Measurements from ENCODE around the gene IKZF3.

Gene IKZF3

GRCh38 chr17:39818358-39819000, 45.6 kb downstream of the IKZF3 start:
- no peak for DNase-seq (ENCODE audit: low read depth in 1 of 2, low spot score in 1 of 2)

GRCh38 chr17:39816272-39816671, 47.8 kb downstream of the IKZF3 start:
- DNase-seq (ENCODE audit: low read depth in 1 of 2, low spot score in 1 of 2), result no peak

- DNase-seq (ENCODE audit: low read depth in 1 of 2, low spot score in 1 of 2), result no peak
Measured at GRCh38 chr17:39814497-39814896, 49.6 kb downstream of the IKZF3 start.

DNA sequence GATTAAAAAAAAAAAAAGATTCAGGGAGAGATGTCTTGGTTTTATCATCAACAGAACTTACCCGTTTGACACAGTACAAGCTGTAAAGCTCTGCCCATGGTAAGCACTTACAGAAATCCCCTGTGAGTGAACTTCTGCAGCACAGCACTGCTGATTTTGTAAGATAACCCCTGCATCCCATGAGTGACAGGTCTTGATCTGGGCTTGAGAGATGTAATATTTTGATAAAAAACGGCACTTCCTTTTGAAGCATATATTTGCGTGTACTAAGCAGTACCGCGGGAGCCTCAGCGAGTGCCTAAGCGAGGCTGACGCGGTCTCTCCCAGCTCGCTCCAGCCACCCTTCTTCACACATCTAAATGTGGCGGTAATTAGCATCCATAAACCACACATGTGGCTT, 50.5 kb downstream of the IKZF3 start:
- DNase-seq (ENCODE audit: low read depth in 1 of 2, low spot score in 1 of 2), result peak; percentile 18 to 24

- DNase-seq (ENCODE audit: low read depth in 1 of 2, low spot score in 1 of 2), result no peak
Measured at GRCh38 chr17:39812466-39812865, 51.6 kb downstream of the IKZF3 start.

- DNase-seq (ENCODE audit: low read depth in 1 of 2, low spot score in 1 of 2), result no peak
Measured at GRCh38 chr17:39810939-39811728, 53.0 kb downstream of the IKZF3 start.

DNA sequence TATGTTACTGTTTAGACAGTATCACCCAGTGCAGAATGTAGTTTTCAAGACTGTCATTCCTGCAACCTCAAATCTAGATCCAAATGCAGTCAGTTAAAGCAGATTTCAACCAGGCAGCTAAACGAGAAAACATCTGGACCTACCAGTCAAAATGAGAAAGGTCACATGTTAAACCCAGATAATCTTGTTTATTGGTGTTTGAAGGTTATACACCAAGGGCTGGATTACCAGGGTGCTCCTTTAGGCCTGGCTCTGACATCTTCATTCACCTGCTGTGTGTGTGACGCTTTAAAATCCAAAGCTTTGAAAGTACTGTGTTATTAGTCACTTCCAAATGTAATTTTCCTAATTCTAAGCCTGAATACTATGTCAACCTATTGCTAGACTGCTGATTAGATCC, 54.9 kb downstream of the IKZF3 start:
- no peak for DNase-seq (ENCODE audit: low read depth in 1 of 2, low spot score in 1 of 2)

GRCh38 chr17:39808409-39808997, 55.6 kb downstream of the IKZF3 start:
- no peak for DNase-seq (ENCODE audit: low read depth in 1 of 2, low spot score in 1 of 2)

DNA sequence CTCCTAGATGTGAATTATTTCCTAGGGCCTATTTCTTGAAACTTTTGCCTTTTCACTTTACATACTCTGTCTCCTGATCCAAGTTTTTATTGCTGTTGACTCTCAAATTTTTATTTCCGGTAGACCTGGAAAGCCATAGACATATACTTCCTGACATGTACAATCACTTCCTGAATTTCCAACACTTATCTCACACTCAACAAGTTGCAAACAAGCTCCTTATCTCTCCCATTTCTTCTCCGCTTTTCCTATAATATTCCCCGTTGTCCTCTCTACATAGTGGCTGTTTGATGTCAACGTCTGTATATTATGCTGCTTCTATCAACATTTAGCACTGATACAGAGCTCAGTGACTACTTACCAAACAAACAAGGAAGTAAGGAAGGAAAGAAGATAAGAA, 59.3 kb downstream of the IKZF3 start:
- no peak for DNase-seq (ENCODE audit: low read depth in 1 of 2, low spot score in 1 of 2)

- no peak for DNase-seq (ENCODE audit: low read depth in 1 of 2, low spot score in 1 of 2)
Measured at GRCh38 chr17:39801055-39801454, 63.1 kb downstream of the IKZF3 start.

DNA sequence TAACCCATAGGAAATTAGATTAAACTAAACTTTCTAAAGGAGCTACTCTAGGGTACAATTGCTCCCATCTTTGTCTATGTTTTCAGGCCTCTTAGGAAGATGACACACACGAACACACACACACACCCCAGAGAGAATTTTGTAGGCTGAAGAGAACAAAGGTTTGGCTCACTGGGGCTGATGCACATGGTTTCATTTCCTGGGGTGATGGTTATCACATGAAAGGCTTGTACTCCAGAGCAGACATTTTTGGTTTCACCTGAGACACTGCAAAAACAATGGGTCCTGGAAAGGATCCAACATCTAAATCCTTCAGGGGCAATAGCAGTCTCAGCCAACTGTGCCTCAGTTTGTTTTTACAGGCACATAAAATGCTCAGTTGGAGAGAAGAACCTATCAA, 63.6 kb downstream of the IKZF3 start:
- DNase-seq (ENCODE audit: low read depth in 1 of 2, low spot score in 1 of 2), result peak in 1 of 2 donors; percentile 20

GRCh38 chr17:39799395-39799794, 64.7 kb downstream of the IKZF3 start:
- no peak for DNase-seq (ENCODE audit: low read depth in 1 of 2, low spot score in 1 of 2)

- DNase-seq (ENCODE audit: low read depth in 1 of 2, low spot score in 1 of 2), result no peak
Measured at GRCh38 chr17:39794249-39794970, 69.7 kb downstream of the IKZF3 start.

GRCh38 chr17:39793301-39793872, 70.7 kb downstream of the IKZF3 start:
- no peak for DNase-seq (ENCODE audit: low read depth in 1 of 2, low spot score in 1 of 2)

DNA sequence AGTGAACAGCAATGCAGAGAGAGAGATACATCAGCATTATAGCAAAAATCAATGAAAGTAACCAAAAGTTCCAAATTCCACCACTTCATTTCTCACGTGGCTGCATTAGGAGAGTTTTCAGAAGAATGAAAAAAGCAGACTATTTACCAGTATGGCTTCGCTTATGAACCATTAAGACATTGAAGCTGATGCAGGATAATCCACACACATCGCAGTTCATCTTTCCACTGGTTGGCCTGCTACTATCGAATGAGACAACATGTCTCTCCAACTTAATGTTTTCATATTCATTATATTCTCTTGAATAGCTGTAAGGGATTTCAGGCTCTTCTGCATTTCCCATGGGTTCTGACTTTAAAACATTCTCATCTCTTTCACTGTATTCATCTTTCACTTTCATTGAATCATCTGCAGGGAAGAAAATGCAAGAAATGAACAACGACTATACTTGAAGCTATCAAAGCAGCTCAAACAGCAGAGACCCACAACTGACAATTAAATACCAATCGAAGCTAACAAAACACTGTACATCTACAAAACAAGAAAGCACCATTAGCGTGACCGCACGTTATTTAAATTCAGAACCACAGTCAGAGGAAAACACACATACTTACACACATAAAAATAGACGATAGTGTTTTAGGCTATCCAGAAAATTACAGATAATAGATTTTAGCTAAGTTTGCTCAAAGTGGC, 71.4 kb downstream of the IKZF3 start:
- no peak for DNase-seq (ENCODE audit: low read depth in 1 of 2, low spot score in 1 of 2)

- DNase-seq (ENCODE audit: low read depth in 1 of 2, low spot score in 1 of 2), result no peak
Measured at GRCh38 chr17:39791111-39791992, 72.8 kb downstream of the IKZF3 start.

GRCh38 chr17:39787743-39788484, 76.2 kb downstream of the IKZF3 start:
- no peak for DNase-seq (ENCODE audit: low read depth in 1 of 2, low spot score in 1 of 2)

DNA sequence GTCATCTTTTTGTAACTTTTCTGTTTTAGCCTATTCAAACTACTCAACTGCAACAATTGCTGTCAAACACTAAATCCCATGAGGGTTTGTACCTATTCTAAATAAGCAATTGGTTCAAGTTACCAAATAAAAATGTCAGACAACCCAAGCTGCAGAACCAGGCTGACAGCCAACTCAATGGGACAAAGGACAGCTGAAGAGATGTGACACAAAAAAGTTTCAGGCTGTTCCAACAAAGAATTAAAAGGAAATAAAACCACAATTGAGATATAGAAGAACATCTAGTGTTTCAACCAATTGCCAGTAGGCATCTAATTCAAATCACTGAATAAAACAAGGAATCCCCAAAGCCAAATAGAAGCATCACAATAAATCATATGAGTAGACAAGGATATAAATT, 77.1 kb downstream of the IKZF3 start:
- no peak for DNase-seq (ENCODE audit: low read depth in 1 of 2, low spot score in 1 of 2)

GRCh38 chr17:39782980-39783379, 81.1 kb downstream of the IKZF3 start:
- no peak for DNase-seq (ENCODE audit: low read depth in 1 of 2, low spot score in 1 of 2)
